Measurements from ENCODE around the gene IGF1R.

Gene IGF1R

GRCh38 chr15:98722209-98722608 is 73.9 kb downstream of the IGF1R start:
- Histone ChIP-seq H3F3A (ENCODE audit: insufficient read depth) (no peaks in the 10 kb centered on the region), H3K79me2 (ENCODE audit: insufficient read depth, low read length) (no peaks in the 10 kb centered on the region), H3K27me3 (ENCODE audit: low read length) (no peaks in the 10 kb centered on the region), H3K36me3 (ENCODE audit: low read length) (no peaks in the 10 kb centered on the region), H3K4me3 (ENCODE audit: insufficient read depth, low read length, poor library complexity, severe bottlenecking) (no peak overlapping the region), H3K9me3 (ENCODE audit: insufficient read depth, low read length) (no peaks in the 10 kb centered on the region), H3K27ac (ENCODE audit: low read depth, low read length) (no peak overlapping the region), H3K4me2 (ENCODE audit: low read depth, low read length, poor library complexity, severe bottlenecking) (no peak overlapping the region), H3K9me2 (replicated peaks; ENCODE audit: insufficient read depth, low read length) (no peaks in the 10 kb centered on the region), H2AFZ (ENCODE audit: low read depth, low read length, severe bottlenecking) (no peak overlapping the region), H3K9ac (ENCODE audit: low read length) (no peak overlapping the region), H4K20me1 (ENCODE audit: low read depth, low read length) (peaks cover 10% of the 10 kb centered on the region; the same call in 1 of the 2 replicates)
- no peak for TF ChIP-seq EZH2phosphoT487 (conservative IDR thresholded peaks at IDR 0.05; ENCODE audit: low read length)
- TF ChIP-seq CTCF (IDR thresholded peaks at IDR 0.05; ENCODE audit: insufficient read depth, low read length, poor library complexity, severe bottlenecking) = no peak

GRCh38 chr15:98722645-98723044 is 74.3 kb downstream of the IGF1R start:
- Histone ChIP-seq H3K27ac (ENCODE audit: low read depth, low read length) (no peak overlapping the region), H3K9ac (ENCODE audit: low read length) (no peak overlapping the region), H4K20me1 (ENCODE audit: low read depth, low read length) (peaks cover 10% of the 10 kb centered on the region; the same call in 1 of the 2 replicates), H3K9me2 (replicated peaks; ENCODE audit: insufficient read depth, low read length) (no peaks in the 10 kb centered on the region), H3K79me2 (ENCODE audit: insufficient read depth, low read length) (no peaks in the 10 kb centered on the region), H2AFZ (ENCODE audit: low read depth, low read length, severe bottlenecking) (no peak overlapping the region), H3K36me3 (ENCODE audit: low read length) (no peaks in the 10 kb centered on the region), H3K4me2 (ENCODE audit: low read depth, low read length, poor library complexity, severe bottlenecking) (no peak overlapping the region), H3K4me3 (ENCODE audit: insufficient read depth, low read length, poor library complexity, severe bottlenecking) (no peak overlapping the region), H3F3A (ENCODE audit: insufficient read depth) (no peaks in the 10 kb centered on the region), H3K27me3 (ENCODE audit: low read length) (no peaks in the 10 kb centered on the region), H3K9me3 (ENCODE audit: insufficient read depth, low read length) (no peaks in the 10 kb centered on the region)
- TF ChIP-seq CTCF (IDR thresholded peaks at IDR 0.05; ENCODE audit: insufficient read depth, low read length, poor library complexity, severe bottlenecking) (no peak), EZH2phosphoT487 (conservative IDR thresholded peaks at IDR 0.05; ENCODE audit: low read length) (no peak)

- H3K79me2 ChIP-seq (ENCODE audit: insufficient read depth, low read length) = no peaks in the 10 kb centered on the region
Observed at GRCh38 chr15:98723195-98723594, 74.9 kb downstream of the IGF1R start.

More at GRCh38 chr15:98723195-98723594, 74.9 kb downstream of the IGF1R start:
- no peak overlapping the region for H3K4me3 ChIP-seq (ENCODE audit: insufficient read depth, low read length, poor library complexity, severe bottlenecking)
- H3K36me3 ChIP-seq (ENCODE audit: low read length) = no peaks in the 10 kb centered on the region
- H3K4me2 ChIP-seq (ENCODE audit: low read depth, low read length, poor library complexity, severe bottlenecking) = no peak overlapping the region
- no peak overlapping the region for H2AFZ ChIP-seq (ENCODE audit: low read depth, low read length, severe bottlenecking)
- no peaks in the 10 kb centered on the region for H3K9me3 ChIP-seq (ENCODE audit: insufficient read depth, low read length)
- H3K27ac ChIP-seq (ENCODE audit: low read depth, low read length) = no peak overlapping the region
- no peaks in the 10 kb centered on the region for H3K9me2 ChIP-seq (replicated peaks; ENCODE audit: insufficient read depth, low read length)
- H4K20me1 ChIP-seq (ENCODE audit: low read depth, low read length) = peaks cover 10% of the 10 kb centered on the region; the same call in 1 of the 2 replicates
- no peak overlapping the region for H3K9ac ChIP-seq (ENCODE audit: low read length)
- no peaks in the 10 kb centered on the region for H3K27me3 ChIP-seq (ENCODE audit: low read length)
- TF ChIP-seq EZH2phosphoT487 (conservative IDR thresholded peaks at IDR 0.05; ENCODE audit: low read length) (no peak), CTCF (IDR thresholded peaks at IDR 0.05; ENCODE audit: insufficient read depth, low read length, poor library complexity, severe bottlenecking) (no peak)
- no peaks in the 10 kb centered on the region for H3F3A ChIP-seq (ENCODE audit: insufficient read depth)
